ENCODE data around the gene IL36G. TPM values are rescaled to one million over a fixed set of nuclear protein-coding genes. Genes with fewer than 3 reads are reported as not detected.

The IL36G gene
- total and polyA plus RNA-seq, 2 experiments from 2014 or later: not detected

- Histone ChIP-seq H4K20me1 (replicated peaks; ENCODE audit: insufficient read depth) (no peaks in the 10 kb centered on the region), H3F3A (replicated peaks; ENCODE audit: low read depth) (no peaks in the 10 kb centered on the region), H3K27me3 (ENCODE audit: insufficient read depth) (no peaks in the 10 kb centered on the region), H3K9me2 (ENCODE audit: insufficient read depth) (peaks cover 5% of the 10 kb centered on the region; the same call in 1 of the 2 replicates), H3K79me2 (replicated peaks; ENCODE audit: insufficient read depth) (no peaks in the 10 kb centered on the region), H2AFZ (no peak overlapping the region), H3K36me3 (ENCODE audit: insufficient read depth) (no peaks in the 10 kb centered on the region), H3K4me1 (ENCODE audit: insufficient read depth) (no peaks in the 10 kb centered on the region), H3K4me3 (no peak overlapping the region), H3K27ac (ENCODE audit: low read depth) (no peak overlapping the region), H3K4me2 (no peak overlapping the region)
- Mint-ChIP-seq H3K4me3 (no peak overlapping the region), H3K27me3 (ENCODE audit: insufficient read depth, low read depth, poor library complexity) (peaks cover 5% of the 10 kb centered on the region), H3K4me1 (no peaks in the 10 kb centered on the region; the same call in 2 of the 3 replicates), H3K9me3 (peaks cover 18% of the 10 kb centered on the region), H3K27ac (no peak overlapping the region), H3K36me3 (ENCODE audit: low read depth) (peaks cover 3% of the 10 kb centered on the region; the same call in 1 of the 3 replicates)
- TF ChIP-seq ETS1 (IDR thresholded peaks at IDR 0.05): no peak
- no peak for TF ChIP-seq JUNB (IDR thresholded peaks at IDR 0.05; ENCODE audit: unreplicated experiment)
- TF ChIP-seq POLR2AphosphoS5 (IDR thresholded peaks at IDR 0.05; ENCODE audit: low read depth): no peak
- TF ChIP-seq CREB1 (CRISPR knock-in tag; IDR thresholded peaks at IDR 0.05; ENCODE audit: low read depth): no peak
- no peak for TF ChIP-seq EZH2 (IDR thresholded peaks at IDR 0.05; ENCODE audit: low read depth, unreplicated experiment)
- no peak for TF ChIP-seq NANOG (IDR thresholded peaks at IDR 0.05; ENCODE audit: borderline replicate concordance)
- no peak for TF ChIP-seq STAT1 (IDR thresholded peaks at IDR 0.05; ENCODE audit: unreplicated experiment)
- no peak for TF ChIP-seq ZNF331 (CRISPR knock-in tag; IDR thresholded peaks at IDR 0.05; ENCODE audit: low read depth)
- TF ChIP-seq ZNF462 (CRISPR knock-in tag; IDR thresholded peaks at IDR 0.05): no peak
- no peak for TF ChIP-seq ZNF114 (CRISPR knock-in tag; IDR thresholded peaks at IDR 0.05)
- TF ChIP-seq, protein P1, sequence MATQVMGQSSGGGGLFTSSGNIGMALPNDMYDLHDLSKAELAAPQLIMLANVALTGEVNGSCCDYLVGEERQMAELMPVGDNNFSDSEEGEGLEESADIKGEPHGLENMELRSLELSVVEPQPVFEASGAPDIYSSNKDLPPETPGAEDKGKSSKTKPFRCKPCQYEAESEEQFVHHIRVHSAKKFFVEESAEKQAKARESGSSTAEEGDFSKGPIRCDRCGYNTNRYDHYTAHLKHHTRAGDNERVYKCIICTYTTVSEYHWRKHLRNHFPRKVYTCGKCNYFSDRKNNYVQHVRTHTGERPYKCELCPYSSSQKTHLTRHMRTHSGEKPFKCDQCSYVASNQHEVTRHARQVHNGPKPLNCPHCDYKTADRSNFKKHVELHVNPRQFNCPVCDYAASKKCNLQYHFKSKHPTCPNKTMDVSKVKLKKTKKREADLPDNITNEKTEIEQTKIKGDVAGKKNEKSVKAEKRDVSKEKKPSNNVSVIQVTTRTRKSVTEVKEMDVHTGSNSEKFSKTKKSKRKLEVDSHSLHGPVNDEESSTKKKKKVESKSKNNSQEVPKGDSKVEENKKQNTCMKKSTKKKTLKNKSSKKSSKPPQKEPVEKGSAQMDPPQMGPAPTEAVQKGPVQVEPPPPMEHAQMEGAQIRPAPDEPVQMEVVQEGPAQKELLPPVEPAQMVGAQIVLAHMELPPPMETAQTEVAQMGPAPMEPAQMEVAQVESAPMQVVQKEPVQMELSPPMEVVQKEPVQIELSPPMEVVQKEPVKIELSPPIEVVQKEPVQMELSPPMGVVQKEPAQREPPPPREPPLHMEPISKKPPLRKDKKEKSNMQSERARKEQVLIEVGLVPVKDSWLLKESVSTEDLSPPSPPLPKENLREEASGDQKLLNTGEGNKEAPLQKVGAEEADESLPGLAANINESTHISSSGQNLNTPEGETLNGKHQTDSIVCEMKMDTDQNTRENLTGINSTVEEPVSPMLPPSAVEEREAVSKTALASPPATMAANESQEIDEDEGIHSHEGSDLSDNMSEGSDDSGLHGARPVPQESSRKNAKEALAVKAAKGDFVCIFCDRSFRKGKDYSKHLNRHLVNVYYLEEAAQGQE (IDR thresholded peaks at IDR 0.05; ENCODE audit: unreplicated experiment): no peak
- TF ChIP-seq, protein P2, sequence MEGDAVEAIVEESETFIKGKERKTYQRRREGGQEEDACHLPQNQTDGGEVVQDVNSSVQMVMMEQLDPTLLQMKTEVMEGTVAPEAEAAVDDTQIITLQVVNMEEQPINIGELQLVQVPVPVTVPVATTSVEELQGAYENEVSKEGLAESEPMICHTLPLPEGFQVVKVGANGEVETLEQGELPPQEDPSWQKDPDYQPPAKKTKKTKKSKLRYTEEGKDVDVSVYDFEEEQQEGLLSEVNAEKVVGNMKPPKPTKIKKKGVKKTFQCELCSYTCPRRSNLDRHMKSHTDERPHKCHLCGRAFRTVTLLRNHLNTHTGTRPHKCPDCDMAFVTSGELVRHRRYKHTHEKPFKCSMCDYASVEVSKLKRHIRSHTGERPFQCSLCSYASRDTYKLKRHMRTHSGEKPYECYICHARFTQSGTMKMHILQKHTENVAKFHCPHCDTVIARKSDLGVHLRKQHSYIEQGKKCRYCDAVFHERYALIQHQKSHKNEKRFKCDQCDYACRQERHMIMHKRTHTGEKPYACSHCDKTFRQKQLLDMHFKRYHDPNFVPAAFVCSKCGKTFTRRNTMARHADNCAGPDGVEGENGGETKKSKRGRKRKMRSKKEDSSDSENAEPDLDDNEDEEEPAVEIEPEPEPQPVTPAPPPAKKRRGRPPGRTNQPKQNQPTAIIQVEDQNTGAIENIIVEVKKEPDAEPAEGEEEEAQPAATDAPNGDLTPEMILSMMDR (conservative IDR thresholded peaks at IDR 0.05; ENCODE audit: low read depth in 2 of 2): no peak
- no peak for TF ChIP-seq EZH2phosphoT487 (IDR thresholded peaks at IDR 0.05; ENCODE audit: unreplicated experiment)
- DNase-seq (ENCODE audit: low spot score) (no peak), ATAC-seq (no peak)
Observed at GRCh38 chr2:113018509-113018908, 40.7 kb downstream of the IL36G start.

Measured in GM23338 (cell line).